ENCODE data around the gene SENP6.
"Not testable (repeated sequence)": the region's sequence is repeated elsewhere in the genome, so short reads cannot be mapped to it uniquely, and the experiment has no call there.

The SENP6 gene

DNA sequence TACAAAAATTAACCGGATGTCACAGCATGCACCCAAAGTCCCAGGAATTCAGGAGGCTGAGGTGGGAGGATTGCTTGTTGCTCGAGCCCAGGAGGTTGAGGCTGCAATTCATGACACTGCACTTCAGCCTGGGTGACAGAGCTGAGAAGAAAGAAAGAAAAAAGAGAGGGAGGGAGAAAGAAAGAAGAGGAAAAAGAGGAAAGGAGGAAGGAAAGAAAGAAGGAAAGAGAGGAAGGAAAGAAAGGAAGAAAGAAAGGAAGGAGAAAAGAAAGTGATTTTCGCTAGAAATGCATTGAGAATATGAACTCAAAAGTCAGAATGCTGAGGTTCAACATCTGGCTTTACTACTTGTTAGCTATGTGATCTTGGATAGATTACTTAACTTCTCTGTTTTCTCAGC is 6.6 kb downstream of the SENP6 start:
- no peak for DNase-seq (ENCODE audit: low read depth in 3 of 3)

DNA sequence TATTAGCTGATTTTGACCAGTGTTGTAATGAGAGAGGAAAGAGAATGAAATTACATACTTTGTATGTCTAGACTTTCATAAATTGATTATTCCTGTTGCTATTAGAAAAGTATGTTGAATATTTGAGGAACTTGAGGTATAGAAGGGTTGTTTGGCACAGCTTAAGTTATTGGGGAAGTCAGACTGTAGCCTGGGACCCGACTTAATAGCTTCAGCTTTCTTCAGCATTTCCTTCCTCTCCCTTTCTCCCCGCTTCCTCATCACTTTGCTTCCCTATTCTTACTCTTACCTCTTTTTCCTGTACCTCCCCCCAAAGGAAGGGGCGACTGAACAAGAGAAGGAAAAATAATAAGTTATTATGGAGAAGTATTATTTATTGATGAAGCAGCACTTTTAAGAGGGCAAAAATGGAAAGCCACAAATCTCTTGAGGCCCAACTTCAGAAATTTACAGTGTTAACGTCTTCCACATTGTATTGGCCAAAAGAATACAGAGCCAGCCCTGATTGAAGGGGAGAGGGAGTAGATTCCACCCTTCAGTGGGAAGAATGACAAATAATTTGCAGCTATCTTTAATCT is 7.4 kb downstream of the SENP6 start:
- no peak for DNase-seq (ENCODE audit: low read depth in 3 of 3)

DNA sequence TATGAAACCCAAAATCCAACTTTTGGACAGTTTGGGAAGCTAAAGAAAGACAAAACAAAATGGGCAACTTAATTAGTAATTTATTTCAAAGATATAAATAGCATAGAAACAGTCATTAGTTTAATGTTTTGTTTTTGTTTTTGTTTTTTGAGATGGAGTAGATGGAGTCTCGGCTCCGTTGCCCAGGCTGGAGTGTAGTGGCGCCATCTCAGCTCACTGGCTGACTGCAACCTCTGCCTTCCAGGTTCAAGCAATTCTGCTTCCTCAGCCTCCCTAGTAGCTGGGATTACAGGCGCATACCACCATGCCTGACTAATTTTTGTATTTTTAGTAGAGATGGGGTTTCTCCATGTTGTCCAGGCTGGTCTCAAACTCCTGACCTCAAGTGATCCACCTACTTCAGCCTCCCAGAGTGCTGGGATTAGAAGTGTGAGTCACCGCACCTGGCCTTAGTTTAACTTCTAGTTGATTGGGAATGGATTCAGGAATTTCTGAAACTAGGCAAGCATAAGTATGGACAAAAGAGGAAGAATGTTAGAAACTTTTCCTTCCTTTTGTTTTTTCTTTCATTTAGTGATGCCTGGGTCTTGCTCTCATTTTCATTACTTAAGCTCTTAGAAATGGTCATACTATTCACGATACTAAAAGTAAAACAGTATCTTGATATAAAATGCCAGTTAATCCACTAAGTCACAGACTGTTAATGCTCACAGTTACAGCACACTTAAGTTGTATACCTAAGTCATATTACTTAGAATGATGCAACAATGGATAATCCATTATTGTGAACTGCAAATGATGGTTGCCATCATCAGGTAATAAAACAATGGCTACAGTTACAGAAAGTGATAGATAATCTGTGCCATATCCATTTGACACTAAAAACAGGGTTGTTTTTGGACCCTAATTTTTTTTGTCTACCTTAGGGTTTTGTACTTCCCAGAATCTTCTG is 8.2 kb downstream of the SENP6 start:
- no peak for DNase-seq (ENCODE audit: low read depth in 3 of 3)

DNA sequence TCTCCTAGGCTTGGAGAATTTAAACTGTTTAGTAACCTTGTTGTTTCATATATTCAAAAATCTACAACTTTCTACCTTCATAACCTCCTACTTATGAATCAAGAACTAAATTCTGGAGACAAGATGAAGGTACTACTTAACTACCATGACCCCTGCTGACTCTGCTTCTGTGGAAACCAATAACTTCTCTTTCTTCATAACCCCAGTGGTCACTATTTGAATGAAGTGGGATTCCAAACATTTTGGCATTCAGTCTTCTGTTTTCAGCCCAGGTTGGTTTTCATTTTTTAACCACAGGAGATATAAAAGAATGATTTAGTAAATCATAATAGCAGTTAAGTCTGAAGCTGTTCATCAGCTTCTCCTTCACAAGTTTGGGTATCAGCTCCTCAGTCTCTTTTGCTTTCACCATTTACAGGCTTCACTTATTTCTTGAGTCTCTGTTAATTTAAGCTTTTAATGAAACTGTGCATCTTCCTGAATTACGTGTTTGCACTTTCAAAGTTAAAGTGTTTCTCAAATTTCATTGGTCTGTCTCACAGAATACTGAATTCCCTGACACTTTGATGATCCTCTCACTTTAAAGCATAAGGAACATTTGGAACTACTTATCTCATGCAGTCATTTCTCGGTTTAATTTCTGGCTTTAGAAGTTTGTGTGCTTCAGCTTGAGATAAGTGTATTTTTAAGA is 9.5 kb downstream of the SENP6 start:
- DNase-seq (ENCODE audit: low read depth in 3 of 3): no peak

DNA sequence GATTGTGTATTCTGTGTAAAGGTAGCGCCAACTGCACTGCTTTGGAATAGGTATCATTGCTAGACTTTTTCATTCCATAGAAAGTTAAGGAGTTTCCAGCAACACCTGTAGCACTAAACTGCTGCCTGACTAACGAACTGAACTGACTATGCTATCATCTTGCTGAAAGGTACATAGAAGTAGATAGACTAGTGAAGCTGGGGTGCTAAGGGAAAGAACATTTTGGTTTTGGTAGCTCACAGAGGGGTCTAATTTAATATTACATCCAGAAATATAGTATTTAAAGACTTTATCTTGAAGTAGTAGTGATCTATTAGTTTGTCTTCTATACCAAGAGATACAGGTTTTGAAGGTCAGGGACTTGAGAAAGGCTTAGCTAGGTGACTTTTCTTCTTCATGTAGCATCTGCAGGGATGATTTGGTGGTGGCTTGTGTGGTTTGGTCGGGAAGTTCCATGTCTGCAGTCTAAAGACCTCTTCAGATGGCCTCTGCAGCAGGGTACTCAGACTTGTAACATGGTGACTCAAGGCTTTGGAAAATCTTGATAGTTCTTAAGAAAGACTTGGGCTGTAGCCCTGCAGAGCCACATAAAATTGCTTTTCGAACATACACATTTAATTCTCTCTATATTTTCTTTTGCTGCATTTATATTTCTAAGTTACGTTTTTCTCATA is 10.2 kb downstream of the SENP6 start:
- DNase-seq (ENCODE audit: low read depth in 3 of 3): peak in 1 of 3 experiments; percentile 22

DNA sequence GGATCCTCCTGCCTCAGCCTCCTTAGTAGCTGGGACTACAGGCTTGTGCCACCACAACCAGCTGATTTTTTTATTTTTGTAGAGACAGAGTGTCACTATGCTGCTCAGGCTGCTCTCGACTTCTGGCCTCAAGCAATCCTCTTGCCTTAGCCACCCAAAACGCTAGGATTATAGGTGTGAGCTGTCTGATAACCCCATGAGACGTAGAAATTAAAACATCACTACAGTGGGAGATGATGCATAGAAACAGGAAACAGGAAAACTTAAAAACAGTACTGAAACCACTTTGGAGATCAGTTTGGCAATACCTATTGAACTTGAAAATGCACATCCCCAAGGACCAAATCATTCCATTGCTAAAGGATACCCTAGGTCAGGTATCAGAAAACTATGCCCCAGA is 10.8 kb downstream of the SENP6 start:
- no peak for DNase-seq (ENCODE audit: low read depth in 3 of 3)

DNA sequence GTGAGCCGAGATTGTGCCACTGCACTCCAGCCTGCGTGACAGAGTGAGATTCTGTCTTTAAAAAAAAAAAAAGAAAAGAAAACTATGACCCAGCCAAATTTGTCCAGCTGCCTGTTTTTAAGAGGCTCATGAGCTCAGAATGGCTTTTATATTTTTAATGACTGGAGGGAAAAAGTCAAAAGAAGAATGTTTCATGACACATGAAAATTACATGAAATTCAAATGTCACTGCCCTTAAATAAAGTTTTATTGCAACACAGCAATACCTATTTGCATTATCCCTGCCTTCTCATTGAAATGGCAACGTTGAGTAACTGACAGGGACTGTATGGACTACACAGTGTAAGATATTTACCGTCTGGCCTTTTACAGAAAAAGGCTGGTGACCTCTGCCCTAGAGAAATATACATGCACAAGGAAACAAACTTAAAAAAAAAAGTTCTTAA is 11.4 kb downstream of the SENP6 start:
- DNase-seq (ENCODE audit: low read depth in 3 of 3): no peak

DNA sequence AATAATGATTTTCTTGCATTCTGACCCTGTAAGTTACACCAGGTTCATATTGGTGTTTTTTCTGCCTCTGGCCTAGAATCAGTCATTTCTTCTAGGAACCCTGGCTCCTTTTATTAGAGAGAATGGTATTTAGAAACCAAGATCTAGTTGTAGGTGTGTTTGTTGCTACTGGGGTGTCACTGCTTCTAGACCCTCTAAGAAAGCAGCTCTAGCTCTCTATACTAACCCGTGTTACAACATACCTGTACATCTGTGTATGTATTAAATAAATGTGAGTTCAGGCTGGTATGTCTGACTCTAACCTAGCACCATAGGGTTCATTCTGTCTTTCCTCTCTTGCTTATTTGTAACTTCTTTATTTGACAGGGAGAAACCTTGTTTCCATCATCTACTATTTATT is 16.8 kb downstream of the SENP6 start:
- no peak for DNase-seq (ENCODE audit: low read depth in 3 of 3)

DNA sequence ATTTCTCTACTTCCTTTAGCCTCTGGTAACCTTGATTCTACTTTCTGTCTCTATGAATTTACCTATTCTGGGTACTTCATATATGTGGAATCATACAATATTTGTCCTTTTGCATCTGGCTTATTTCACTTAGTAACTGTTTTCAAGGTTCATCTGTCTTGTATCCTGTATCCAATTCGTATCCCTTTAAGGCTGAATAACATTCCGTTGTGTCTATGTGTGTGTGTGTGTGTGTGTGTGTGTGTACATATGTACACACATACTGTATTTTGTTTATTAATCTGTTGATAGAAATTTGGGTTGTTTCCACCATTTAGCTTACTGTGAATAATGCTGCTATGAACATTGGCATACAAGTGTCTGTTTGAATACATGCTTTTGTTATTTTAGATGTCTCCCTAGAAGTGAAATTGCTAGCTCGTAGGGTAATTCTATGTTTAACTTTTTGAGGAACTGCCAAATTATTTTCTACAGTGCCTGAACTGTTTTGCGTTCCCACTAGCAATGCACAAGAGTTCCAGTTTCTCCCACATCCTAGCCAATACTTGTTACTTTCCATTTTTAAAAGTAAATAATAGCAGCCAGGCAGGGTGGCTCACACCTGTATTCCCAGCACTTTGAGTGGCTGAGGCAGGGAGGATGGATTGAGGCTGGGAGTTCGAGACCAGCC is 17.7 kb downstream of the SENP6 start:
- no peak for DNase-seq (ENCODE audit: low read depth in 3 of 3)

DNA sequence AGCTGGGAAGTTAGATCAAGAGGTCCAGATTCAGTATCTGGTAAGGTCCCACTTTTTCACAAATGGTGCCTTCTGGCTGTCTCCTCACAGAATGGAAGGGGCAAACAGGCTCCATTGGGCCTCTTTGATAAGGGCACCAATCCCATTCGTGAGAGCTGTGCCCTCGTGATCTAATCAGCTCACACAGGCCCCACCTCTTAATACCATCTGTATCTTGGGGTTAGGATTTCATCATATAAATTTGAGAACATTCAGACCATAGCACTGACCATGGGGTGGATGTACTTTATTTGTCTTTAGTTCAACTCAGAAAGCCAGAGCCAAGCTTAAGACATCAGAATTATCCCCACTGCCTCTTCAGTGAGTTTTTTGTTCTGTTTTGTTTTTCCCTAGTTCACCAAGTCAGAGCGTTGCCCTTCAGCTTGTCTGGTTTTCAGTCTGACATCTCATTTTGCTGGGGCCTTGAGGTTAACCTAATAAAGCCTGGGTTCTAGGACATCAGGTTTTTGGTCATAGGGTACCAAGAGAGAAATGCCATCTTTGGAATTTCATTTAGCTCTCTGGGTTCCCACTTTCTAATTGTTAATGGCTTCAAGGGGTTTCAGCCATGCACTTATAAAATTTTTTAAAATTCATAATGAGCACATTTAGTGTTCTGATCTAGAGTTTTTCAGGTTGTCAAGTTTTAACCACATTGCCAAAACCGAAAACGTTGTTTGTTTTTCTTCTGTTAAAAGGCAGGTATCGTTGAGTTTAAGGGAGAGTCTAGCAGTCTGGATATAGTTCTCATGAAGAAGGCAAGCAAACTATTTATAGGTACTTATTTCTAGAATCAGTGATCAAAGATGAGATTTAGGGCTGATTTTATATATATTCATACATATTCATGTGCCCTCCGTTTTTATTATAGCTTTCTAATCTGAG is 19.0 kb downstream of the SENP6 start:
- no peak for DNase-seq (ENCODE audit: low read depth in 3 of 3)

DNA sequence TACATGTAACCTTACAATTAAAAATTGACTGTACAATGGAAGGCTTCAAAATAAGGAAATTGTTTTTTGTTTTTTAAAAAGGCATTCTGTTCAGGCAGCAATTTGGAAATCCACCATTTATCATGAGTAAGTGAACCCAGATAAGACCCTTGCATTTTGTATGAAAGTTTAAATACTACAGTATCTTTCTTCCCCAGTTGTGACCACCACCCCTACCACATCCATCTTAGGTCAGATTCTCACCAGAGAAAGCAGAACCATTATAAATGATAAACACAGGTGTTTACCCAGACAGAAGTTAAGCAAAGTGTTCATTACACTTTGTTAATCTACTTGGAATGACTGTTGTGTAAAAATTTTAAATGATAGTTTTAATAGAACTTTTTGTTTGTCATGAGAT is 20.2 kb downstream of the SENP6 start:
- DNase-seq (ENCODE audit: low read depth in 3 of 3): no peak

DNA sequence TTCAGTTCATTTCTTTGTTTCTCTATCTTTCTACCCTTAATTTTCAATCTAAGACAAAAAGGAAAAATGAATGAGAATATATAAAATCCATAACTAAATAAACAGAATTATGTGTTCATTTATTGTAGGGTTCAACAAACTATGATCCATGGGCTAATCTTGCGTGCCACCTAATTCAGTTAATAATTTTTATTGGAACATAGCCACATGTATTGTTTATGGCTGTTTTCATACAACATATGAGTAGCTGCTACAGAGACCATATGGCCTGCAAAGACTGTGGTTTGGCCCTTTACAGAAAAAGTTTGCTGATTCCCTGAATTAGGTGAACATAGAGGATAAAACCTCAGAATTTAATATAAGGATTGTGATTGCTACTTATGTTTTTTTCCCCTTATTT is 21.8 kb downstream of the SENP6 start:
- no peak for DNase-seq (ENCODE audit: low read depth in 3 of 3)

DNA sequence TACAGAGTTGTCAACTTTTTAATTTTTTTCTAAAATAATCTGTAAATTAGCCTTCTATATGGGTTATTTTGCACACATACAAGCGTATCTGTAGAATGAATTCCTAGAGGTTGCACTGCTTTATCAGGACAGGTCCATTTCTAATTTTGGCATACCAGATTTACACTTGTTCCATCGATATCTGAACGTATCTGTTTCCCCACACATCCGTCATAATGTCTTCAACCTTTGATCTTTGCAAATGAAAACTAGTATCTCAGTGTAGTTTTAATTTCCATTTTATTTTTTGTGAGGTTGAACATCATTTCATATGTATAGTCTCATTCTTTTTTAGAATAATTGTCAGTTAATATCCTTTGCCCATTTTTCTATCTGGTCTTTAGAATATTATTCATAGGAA is 22.7 kb downstream of the SENP6 start:
- no peak for DNase-seq (ENCODE audit: low read depth in 3 of 3)

DNA sequence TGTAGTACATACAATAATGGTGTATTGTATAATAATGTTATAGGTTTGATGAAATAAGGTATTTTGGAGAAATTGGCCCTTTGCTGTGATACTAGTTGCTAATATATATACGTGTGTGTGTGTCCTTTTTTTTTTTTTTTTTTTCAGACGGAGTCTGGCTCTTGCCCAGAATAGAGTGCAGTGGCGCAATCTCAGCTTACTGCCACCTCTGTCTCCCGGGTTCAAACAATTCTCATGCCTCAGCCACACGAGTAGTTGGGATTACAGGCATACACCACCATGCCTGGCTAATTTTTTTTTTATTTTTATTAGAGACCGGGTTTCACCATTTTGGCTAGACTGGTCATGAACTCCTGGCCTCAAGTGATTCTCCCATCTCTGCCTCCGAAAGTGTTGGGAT is 23.3 kb downstream of the SENP6 start:
- DNase-seq (ENCODE audit: low read depth in 3 of 3): no peak

DNA sequence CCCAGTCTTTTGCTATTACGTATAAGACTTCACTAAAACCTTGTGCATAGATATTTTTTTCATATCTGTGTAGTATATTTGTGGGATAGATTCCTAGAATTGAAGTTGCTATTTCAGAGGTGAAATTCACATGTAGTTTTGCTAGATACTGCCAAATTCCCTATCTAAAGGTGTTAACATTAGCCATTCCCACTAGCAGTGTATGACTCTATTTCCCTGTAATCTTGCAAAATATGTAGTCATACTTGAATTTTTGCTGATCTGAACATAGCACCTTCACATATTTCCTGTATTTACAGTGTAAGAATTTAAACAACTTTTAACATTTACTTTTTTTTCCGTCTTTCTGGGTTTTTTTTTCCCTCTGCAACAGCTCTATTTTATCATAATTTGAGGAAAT is 24.9 kb downstream of the SENP6 start:
- DNase-seq (ENCODE audit: low read depth in 3 of 3): no peak

DNA sequence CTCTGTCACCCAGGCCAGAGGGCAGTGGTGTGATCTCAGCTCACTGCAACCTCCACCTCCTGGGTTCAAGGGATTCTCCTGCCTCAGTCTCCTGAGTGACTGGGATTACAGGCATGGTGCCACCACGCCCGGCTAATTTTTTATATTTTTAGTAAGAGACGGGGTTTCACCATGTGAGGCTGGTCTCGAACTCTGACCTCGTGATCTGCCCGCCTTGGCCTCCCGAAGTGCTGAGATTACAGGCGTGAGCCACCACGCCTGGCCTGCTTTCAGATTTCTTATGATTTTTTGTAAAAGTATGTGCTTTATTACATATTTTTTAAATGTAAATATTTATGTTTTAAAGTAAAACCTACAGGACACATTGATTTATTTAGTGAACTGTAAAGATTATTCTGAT is 26.0 kb downstream of the SENP6 start:
- DNase-seq (ENCODE audit: low read depth in 3 of 3): not testable (repeated sequence)

DNA sequence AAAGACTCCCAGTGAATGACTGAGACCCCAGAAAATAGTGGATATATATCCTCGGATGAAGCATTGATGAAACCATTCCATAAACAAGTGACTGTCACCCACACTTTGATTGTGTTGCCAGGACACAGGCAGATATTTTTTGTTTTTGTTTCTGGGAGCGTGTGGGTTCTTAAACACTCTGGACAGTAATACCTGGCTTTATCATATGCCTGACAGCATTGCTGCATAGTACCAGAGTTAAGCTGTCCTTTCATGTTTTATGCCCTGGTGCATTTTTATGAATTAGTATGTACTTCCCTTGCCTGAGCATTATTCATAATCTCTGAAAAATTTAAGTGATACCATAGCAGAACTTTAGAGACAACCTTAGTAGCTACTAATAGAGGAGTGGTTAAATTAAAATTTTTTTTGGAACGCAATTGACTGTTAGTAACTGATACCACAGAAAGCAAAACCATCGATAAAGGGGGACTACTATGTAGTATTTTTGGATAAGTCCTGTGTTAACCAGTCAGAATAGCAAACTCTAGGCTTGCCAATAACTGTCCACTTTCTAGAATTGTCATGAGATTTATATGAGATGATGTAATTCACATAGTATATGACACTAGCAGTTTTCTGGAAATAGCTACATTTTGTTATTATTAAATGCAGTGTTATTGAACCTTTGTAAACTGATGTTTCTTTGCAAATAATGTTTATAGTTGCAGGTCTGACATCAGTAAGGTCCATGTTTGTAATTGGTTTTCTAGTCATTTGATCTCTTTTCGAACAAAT is 30.4 kb downstream of the SENP6 start:
- DNase-seq (ENCODE audit: low read depth in 3 of 3): no peak

DNA sequence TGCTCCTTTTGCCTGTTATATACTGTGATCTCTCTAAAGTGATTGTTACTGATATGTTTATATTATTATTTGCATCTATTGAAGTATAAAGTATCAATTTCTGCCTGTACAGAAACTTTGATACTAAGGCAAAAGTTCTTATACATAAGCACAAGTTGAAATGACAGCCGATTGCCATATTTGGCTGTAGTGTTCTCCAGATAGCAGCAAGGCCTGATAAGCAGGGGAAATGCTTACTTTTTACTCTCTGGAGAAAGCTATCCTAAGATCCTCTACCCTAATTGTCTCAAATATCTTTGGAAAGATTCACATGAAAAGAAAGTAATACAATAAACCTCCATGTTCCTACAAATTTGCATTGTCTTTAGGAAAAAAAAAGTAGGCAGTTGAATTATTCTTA is 31.4 kb downstream of the SENP6 start:
- DNase-seq (ENCODE audit: low read depth in 3 of 3): no peak

DNA sequence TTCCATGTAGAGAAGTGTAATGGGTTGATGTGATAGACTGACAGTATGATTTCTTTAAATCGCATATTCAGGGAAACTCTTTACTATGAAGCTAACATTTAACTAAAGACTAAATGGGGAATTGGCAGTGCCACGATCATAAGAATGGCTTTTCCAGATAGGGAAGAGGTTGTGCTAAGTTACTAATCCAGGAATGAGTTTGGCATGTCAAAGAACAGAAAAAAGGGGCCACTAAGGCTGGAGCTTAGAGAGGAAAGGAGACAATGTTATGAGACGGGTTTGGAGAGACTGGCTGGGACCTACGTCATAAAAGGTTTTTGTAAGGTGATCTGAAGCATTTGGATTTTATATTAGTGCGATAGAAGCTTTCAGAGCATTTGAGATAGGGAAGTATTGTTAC is 40.6 kb downstream of the SENP6 start:
- DNase-seq (ENCODE audit: low read depth in 3 of 3): no peak

DNA sequence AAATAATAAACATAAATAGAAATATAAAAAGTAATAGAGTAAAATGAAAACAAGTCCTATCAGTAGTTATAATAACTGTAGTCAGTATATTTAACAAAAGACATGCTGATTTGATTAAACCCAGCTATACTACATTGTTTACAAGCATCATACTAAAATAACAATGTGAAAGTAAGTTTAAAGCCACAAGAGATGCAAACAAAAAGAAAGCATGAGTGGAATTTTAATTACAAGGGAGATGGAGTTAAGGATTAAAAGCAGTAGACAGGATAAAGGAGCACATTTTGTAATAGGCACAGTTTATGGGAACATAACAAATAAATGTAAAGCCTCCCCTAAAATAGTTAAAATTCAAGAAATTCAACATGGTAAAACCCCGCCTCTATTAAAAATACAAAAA is 41.5 kb downstream of the SENP6 start:
- DNase-seq (ENCODE audit: low read depth in 3 of 3): no peak
